Measurements from ENCODE around the gene ATN1. TPM values are rescaled to one million over a fixed set of nuclear protein-coding genes. Genes with fewer than 3 reads are reported as not detected.

Gene ATN1
- total RNA-seq, 1 donor from 2014 or later: 144 TPM

DNA sequence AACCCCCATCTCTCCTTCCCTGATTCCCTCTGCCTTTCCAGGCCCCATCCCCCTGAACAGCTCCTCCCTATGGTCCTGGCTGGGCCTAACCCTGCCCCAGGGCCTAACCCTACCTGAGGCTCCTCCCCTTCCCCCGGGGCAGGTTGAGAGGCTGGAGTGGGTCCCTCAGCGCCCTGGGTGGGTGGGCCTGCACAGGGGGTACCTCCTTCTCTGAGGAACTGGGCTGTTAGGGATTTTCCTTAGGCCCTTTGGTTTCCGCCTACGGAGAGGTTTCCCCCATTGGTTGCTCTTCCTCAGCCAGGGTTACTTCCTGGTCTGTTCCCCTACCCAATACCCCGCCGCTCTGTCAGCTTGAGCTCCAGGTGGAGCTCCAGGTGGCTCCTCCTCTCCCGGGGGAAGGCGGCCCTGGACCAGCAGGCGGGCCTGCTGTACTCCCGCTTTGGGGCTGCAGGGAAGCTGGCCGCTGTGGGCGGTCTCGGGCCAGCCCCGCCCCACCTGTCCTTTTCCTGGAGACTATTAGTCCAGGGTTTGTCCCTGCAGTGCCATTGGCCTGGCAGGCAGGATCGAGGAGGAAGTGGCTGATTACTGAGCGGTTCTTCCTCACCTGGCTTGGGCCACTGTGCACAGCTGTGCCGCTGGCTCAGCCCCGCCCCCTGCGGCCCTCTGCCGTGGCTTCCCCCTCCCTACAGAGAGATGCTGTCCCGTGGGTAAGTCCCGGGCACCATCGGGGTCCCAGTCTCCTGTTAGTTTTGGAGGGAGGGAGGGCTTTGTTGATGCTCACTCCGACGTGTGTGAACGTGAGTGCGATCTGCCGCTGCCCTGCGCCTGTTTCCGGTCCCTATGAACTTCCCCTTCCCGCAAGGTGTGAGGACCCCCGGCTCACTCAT, 18.5 kb downstream of the ATN1 start:
- peak; percentile 80 for DNase-seq (ENCODE audit: low spot score)
- H3K4me3 Mint-ChIP-seq (ENCODE audit: unreplicated experiment): peak overlapping the region; percentile 85
- no peaks in the 10 kb centered on the region for H3K9me3 Mint-ChIP-seq (ENCODE audit: unreplicated experiment)
- H3K27me3 Mint-ChIP-seq (ENCODE audit: unreplicated experiment): peaks cover 37% of the 10 kb centered on the region
- peak overlapping the region; percentile 67 for H3K27ac Mint-ChIP-seq (ENCODE audit: unreplicated experiment)
- H3K4me1 Mint-ChIP-seq (ENCODE audit: unreplicated experiment): peaks cover 30% of the 10 kb centered on the region
- peaks cover 10% of the 10 kb centered on the region for H3K36me3 Mint-ChIP-seq (ENCODE audit: low read depth, unreplicated experiment)
- TF ChIP-seq, protein P1, sequence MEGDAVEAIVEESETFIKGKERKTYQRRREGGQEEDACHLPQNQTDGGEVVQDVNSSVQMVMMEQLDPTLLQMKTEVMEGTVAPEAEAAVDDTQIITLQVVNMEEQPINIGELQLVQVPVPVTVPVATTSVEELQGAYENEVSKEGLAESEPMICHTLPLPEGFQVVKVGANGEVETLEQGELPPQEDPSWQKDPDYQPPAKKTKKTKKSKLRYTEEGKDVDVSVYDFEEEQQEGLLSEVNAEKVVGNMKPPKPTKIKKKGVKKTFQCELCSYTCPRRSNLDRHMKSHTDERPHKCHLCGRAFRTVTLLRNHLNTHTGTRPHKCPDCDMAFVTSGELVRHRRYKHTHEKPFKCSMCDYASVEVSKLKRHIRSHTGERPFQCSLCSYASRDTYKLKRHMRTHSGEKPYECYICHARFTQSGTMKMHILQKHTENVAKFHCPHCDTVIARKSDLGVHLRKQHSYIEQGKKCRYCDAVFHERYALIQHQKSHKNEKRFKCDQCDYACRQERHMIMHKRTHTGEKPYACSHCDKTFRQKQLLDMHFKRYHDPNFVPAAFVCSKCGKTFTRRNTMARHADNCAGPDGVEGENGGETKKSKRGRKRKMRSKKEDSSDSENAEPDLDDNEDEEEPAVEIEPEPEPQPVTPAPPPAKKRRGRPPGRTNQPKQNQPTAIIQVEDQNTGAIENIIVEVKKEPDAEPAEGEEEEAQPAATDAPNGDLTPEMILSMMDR (IDR thresholded peaks at IDR 0.05; ENCODE audit: unreplicated experiment): no peak

DNA sequence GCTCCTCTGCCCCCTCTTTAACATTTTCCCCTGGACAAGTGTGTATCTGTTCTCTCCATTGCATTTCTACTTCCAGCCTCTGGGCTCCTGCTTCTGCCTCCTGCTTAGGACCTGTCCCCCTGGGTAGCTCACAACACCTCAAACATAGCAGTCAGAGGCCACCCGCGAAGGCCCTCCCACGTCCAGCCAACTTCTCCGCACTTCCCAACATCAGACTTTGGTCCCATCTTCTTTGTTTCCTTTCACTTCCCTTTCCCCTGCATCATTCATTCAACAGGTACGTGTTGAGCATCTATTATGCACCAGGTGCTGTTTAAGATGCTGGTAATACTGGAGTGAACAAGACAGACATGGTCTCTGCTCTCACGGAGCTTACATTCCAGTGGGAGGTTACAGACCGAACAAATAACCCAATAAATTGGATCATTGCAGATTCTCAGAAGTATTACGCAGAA, 19.2 kb downstream of the ATN1 start:
- peaks cover 10% of the 10 kb centered on the region for H3K36me3 Mint-ChIP-seq (ENCODE audit: low read depth, unreplicated experiment)

DNA sequence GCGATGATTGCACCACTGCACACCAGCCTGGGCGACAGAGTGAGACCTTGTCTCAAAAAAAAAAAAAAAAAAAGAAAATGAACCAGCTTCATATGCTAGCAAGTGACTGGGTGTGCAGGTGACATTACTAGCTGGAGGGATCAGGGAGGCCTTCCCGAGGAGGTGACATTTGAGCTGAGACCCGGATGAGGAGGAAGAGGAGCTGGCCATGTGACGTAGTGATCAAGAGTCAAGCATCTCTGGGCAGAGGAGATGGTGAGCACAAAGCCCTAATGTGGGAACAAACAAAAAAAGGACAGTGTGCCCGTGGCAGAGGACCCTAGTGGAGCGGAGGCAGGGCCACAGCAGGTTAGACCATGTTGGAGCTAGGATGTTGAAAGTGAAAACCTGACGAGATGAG, 19.9 kb downstream of the ATN1 start:
- no peak for DNase-seq (ENCODE audit: low spot score)
- TF ChIP-seq, protein P1 (IDR thresholded peaks at IDR 0.05; ENCODE audit: unreplicated experiment): no peak
- no peak overlapping the region for H3K4me3 Mint-ChIP-seq (ENCODE audit: unreplicated experiment)
- peak overlapping the region; percentile 26 for H3K27ac Mint-ChIP-seq (ENCODE audit: unreplicated experiment)
- H3K36me3 Mint-ChIP-seq (ENCODE audit: low read depth, unreplicated experiment): peaks cover 7% of the 10 kb centered on the region
- H3K27me3 Mint-ChIP-seq (ENCODE audit: unreplicated experiment): peaks cover 32% of the 10 kb centered on the region
- peaks cover 32% of the 10 kb centered on the region for H3K4me1 Mint-ChIP-seq (ENCODE audit: unreplicated experiment)
- no peaks in the 10 kb centered on the region for H3K9me3 Mint-ChIP-seq (ENCODE audit: unreplicated experiment)

More for the DNA sequence above, 19.2 kb downstream of the ATN1 start:
- Mint-ChIP-seq H3K27me3 (ENCODE audit: unreplicated experiment) (peaks cover 37% of the 10 kb centered on the region), H3K27ac (ENCODE audit: unreplicated experiment) (peak overlapping the region; percentile 67), H3K4me3 (ENCODE audit: unreplicated experiment) (peak overlapping the region; percentile 85), H3K4me1 (ENCODE audit: unreplicated experiment) (peaks cover 30% of the 10 kb centered on the region), H3K9me3 (ENCODE audit: unreplicated experiment) (no peaks in the 10 kb centered on the region)
- no peak for DNase-seq (ENCODE audit: low spot score)
- TF ChIP-seq, protein P1 (IDR thresholded peaks at IDR 0.05; ENCODE audit: unreplicated experiment): no peak

DNA sequence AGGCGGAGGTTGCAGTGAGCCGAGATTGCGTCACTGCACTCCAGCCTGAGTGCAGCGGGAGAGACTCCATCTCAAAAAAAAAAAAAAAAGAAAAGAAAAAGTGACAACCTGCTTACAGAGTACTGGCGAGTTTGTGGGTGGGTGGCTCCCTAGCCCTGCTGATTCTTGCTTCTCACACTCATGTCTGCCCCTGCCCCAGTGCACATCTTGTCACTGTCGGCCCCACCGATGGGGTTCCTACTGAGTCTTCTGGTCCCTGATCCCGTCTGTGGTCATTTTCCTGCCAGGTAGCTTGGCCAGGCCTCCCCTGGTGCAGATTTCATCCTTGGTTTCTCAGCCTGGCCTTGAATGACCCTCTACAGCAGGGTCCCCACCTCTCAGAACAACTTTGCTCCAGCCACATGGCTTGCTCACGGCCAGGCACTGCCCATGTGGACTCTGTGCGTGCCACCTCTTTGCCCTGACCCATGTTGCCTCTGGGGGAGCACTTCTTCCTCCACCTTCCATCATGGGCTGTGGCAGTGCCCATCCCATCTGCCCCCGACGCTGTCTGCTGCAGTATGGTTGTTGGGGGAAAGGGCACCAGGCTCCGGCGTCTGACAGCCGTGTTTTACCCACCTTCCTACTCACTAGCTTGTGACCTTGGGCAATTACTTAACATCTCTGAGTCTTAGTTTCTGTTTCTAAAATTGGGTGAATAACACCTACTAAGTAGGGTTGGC, 21.3 kb downstream of the ATN1 start:
- Mint-ChIP-seq H3K27me3 (ENCODE audit: unreplicated experiment) (peaks cover 22% of the 10 kb centered on the region), H3K4me1 (ENCODE audit: unreplicated experiment) (peaks cover 39% of the 10 kb centered on the region), H3K4me3 (ENCODE audit: unreplicated experiment) (no peak overlapping the region), H3K9me3 (ENCODE audit: unreplicated experiment) (no peaks in the 10 kb centered on the region), H3K27ac (ENCODE audit: unreplicated experiment) (peak overlapping the region; percentile 43), H3K36me3 (ENCODE audit: low read depth, unreplicated experiment) (peaks cover 7% of the 10 kb centered on the region)
- DNase-seq (ENCODE audit: low spot score): no peak
- TF ChIP-seq, protein P1 (IDR thresholded peaks at IDR 0.05; ENCODE audit: unreplicated experiment): no peak

All from endothelial cell (in vitro differentiated cells).